ENCODE results near the gene ZDHHC1. TPM values are rescaled to one million over a fixed set of nuclear protein-coding genes. Genes with fewer than 3 reads are reported as not detected.

The ZDHHC1 gene
- total RNA-seq, 4 donors from 2014 or later, result 7.1 to 36.3 (median 20.5) TPM

DNA sequence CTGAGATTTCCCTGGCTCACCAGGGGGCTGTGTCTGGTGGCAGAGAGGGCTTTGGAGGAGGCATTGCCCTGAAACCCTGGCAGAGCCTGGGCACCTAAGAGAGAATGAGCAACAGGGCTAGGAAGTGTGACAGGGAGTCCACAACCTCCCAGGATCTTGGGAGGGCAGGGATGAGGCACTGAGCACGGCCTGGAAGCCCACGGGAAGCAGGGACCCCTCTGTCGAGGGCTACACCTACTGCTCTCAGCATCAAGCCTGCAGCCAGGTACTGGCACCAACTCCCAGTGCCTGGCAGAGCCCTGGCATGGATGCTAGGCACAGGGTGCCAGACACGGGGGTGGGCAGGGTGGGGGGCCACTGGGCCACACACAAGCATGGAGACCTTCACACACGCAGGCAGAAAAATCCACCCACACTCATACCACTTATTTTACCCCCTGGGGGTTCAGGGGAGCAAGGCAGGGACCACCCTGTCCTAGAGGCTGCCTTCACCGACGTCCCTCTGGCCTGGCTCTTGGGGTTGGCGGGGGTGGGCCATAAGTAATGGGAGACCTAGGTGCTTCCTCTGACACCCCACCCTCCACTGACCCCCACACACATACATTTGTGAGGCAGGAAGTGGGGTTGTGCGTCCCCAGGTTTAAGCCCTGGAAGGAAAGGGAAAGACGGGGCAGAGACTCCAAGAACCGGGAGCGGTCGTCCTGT, 13.7 kb upstream of the ZDHHC1 start:
- TF ChIP-seq, protein P1, sequence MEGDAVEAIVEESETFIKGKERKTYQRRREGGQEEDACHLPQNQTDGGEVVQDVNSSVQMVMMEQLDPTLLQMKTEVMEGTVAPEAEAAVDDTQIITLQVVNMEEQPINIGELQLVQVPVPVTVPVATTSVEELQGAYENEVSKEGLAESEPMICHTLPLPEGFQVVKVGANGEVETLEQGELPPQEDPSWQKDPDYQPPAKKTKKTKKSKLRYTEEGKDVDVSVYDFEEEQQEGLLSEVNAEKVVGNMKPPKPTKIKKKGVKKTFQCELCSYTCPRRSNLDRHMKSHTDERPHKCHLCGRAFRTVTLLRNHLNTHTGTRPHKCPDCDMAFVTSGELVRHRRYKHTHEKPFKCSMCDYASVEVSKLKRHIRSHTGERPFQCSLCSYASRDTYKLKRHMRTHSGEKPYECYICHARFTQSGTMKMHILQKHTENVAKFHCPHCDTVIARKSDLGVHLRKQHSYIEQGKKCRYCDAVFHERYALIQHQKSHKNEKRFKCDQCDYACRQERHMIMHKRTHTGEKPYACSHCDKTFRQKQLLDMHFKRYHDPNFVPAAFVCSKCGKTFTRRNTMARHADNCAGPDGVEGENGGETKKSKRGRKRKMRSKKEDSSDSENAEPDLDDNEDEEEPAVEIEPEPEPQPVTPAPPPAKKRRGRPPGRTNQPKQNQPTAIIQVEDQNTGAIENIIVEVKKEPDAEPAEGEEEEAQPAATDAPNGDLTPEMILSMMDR (IDR thresholded peaks at IDR 0.05), result no peak
- TF ChIP-seq EP300 (IDR thresholded peaks at IDR 0.05; ENCODE audit: low read depth) (no peak), POLR2A (IDR thresholded peaks at IDR 0.05) (peak; percentile 97), POLR2AphosphoS5 (IDR thresholded peaks at IDR 0.05) (peak in 2 of 3 donors; percentile 70 to 72)
- in situ Hi-C loops (cut with MboI; ENCODE audit: low pct_ligation_motif_present in 1 of 4, low pct_unique_long_range_greater_than_20kb in 1 of 4, low sequenced_read_pairs in 3 of 4), result no loop called here
- no peak for DNase-seq

DNA sequence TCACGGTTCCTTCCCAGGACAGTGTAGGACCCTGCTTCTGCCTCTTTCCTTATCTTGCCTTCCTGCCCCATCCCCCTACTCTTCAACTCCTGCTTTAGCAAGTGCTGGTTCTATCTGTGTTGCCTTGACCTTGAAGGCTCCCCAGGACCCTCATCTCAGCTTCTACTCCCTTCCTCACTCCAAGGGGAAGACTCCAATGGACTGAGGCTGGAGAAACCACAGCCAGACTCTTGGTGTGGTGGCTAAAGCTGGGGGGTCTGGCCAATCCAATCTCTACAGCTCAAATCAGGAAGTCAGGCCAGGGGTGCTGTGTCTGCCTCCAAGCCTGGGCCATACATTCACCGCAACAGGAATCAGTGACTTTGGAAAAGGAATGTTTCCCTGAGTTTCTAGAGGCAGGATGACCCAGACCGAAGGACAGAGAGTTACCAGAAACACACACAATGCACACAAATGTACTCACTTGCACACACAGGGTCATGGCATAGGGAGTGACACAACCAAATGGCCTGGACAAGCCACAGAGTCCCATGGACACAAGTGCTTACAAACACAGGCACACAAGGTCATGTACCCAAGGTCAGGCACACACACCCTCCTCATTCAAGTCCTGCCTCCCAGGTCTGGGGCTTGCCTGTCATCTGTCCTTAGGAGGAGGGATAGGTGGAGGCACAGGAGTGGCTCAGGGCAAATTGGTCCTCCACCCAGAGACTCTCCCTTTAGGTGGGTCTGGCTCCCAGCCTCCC, 12.9 kb upstream of the ZDHHC1 start:
- intact Hi-C loops (cut with DNase I; ENCODE audit: low total_unique reads) (loop anchor here (2.0 kb wide), 1 partner anchor 36 kb away; no protein-coding TSS in a partner anchor), in situ Hi-C loops (cut with MboI; ENCODE audit: low pct_ligation_motif_present in 1 of 4, low pct_unique_long_range_greater_than_20kb in 1 of 4, low sequenced_read_pairs in 3 of 4) (no loop called here)
- H3K36me3 ChIP-seq, result no peaks in the 10 kb centered on the region
- H3K9me3 ChIP-seq, result no peaks in the 10 kb centered on the region
- WGBS, 2 donors (ENCODE audit: low coverage in 1 of 2), result 85 to 100% methylated on average over 1 to 3 of the region's 3 CpGs
- TF ChIP-seq EP300 (IDR thresholded peaks at IDR 0.05; ENCODE audit: low read depth) (peak; percentile 7), POLR2AphosphoS5 (IDR thresholded peaks at IDR 0.05) (peak in 2 of 3 donors; percentile 92 to 95)
- TF ChIP-seq, protein P1 (IDR thresholded peaks at IDR 0.05), result no peak
- peak overlapping the region; percentile 88 to 94 (median 90) for H3K27ac ChIP-seq
- no peaks in the 10 kb centered on the region for H3K27me3 ChIP-seq
- DNase-seq, result peak; percentile 85
- peaks cover 14 to 38% (median 28%) of the 10 kb centered on the region in 4 donors for H3K4me1 ChIP-seq
- H3K4me3 ChIP-seq, result peak overlapping the region in 2 of 4 donors; percentile 56 to 57

More for the DNA sequence above, 13.7 kb upstream of the ZDHHC1 start:
- H3K9me3 ChIP-seq, result no peaks in the 10 kb centered on the region
- WGBS, 2 donors (ENCODE audit: low coverage in 1 of 2), result 24% methylated on average over 13 of the region's 13 CpGs; no CpG with 5 or more reads in 1 of the 2 donors
- intact Hi-C loops (cut with DNase I; ENCODE audit: low total_unique reads), result loop anchor here (2.0 kb wide), 1 partner anchor 35 kb away; no protein-coding TSS in a partner anchor
- H3K4me3 ChIP-seq, result peak overlapping the region; percentile 35 to 57 (median 52)
- H3K4me1 ChIP-seq, result peaks cover 14 to 38% (median 28%) of the 10 kb centered on the region in 4 donors
- no peaks in the 10 kb centered on the region for H3K36me3 ChIP-seq
- H3K27me3 ChIP-seq, result no peaks in the 10 kb centered on the region
- H3K27ac ChIP-seq, result peak overlapping the region; percentile 88 to 94 (median 90)

DNA sequence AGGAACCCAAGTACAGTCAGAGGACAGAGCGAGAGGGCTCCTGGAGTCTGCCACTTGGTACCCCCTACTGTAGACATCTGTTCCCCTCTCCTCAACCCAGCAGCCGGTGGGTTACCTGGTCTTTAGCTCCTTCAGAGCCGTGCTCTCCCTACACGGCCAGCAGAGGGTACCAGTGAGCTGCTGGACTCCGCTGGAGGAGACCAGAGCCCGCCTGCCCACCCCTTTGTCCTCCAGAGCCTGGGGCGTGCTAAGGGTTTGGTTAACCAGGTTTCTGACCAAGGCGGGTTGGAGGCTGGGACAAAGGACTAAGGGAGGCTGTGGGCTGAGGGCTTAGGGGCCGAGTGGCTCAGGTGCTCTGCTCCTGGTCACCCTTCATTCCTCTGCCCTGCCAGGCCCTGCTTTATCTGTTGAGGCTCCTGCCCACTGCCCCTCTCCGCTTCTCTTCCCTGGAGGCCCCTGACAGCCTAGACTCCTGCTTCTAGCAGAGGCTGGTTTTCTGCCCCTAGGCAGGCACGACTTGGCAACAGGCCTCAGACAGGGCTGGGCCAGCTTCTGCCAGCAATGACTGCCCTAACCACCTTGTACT, 12.0 kb upstream of the ZDHHC1 start:
- intact Hi-C loops (cut with DNase I; ENCODE audit: low total_unique reads), result loop anchor here (2.0 kb wide), 1 partner anchor 37 kb away; no protein-coding TSS in a partner anchor
- Histone ChIP-seq H3K36me3 (no peaks in the 10 kb centered on the region), H3K4me3 (no peak overlapping the region), H3K27me3 (no peaks in the 10 kb centered on the region), H3K9me3 (no peaks in the 10 kb centered on the region), H3K4me1 (peaks cover 14 to 36% (median 26%) of the 10 kb centered on the region in 4 donors), H3K27ac (peak overlapping the region; percentile 88 to 94 (median 90))
- in situ Hi-C loops (cut with MboI; ENCODE audit: low pct_ligation_motif_present in 1 of 4, low pct_unique_long_range_greater_than_20kb in 1 of 4, low sequenced_read_pairs in 3 of 4), result no loop called here
- WGBS, 2 donors (ENCODE audit: low coverage in 1 of 2), result 19% methylated on average over 11 of the region's 11 CpGs; no CpG with 5 or more reads in 1 of the 2 donors
- TF ChIP-seq, protein P1 (IDR thresholded peaks at IDR 0.05), result peak; percentile 82 to 95 (median 87)
- TF ChIP-seq POLR2A (IDR thresholded peaks at IDR 0.05), result no peak
- no peak for TF ChIP-seq EP300 (IDR thresholded peaks at IDR 0.05; ENCODE audit: low read depth)
- peak in 1 of 3 donors; percentile 42 for TF ChIP-seq POLR2AphosphoS5 (IDR thresholded peaks at IDR 0.05)
- peak; percentile 84 for DNase-seq

DNA sequence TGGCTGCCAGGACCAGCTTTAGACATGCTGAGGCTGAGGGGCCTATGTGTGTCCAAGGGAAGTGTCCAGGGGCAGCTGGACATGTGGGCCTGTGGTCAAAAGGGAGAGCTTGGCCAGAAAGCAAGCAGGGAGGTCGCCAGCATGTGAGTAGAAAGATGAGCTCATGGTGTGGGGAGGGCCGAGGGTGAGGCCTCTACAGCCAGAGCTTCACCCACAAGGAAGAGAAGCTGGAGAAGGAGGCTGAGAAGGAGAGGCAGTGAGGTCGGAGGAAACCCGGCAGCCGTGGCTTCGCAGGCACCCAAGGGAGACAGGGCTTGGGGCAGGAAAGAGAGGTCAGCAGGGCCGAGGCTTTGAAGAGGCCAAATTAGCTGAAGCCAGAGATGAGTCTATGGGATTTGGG, 10.7 kb upstream of the ZDHHC1 start:
- no peak for TF ChIP-seq POLR2AphosphoS5 (IDR thresholded peaks at IDR 0.05)
- no peak for TF ChIP-seq POLR2A (IDR thresholded peaks at IDR 0.05)
- TF ChIP-seq EP300 (IDR thresholded peaks at IDR 0.05; ENCODE audit: low read depth), result no peak
- TF ChIP-seq, protein P1 (IDR thresholded peaks at IDR 0.05), result no peak
- no peak overlapping the region for H3K4me3 ChIP-seq
- intact Hi-C loops (cut with DNase I; ENCODE audit: low total_unique reads), result no loop called here
- no peaks in the 10 kb centered on the region for H3K9me3 ChIP-seq
- no peaks in the 10 kb centered on the region for H3K27me3 ChIP-seq
- peaks cover 12 to 29% (median 24%) of the 10 kb centered on the region in 4 donors for H3K4me1 ChIP-seq
- in situ Hi-C loops (cut with MboI; ENCODE audit: low pct_ligation_motif_present in 1 of 4, low pct_unique_long_range_greater_than_20kb in 1 of 4, low sequenced_read_pairs in 3 of 4), result no loop called here
- no peak for DNase-seq
- H3K27ac ChIP-seq, result no peak overlapping the region
- H3K36me3 ChIP-seq, result no peaks in the 10 kb centered on the region
- 74 to 82% methylated on average over 5 to 7 of the region's 7 CpGs for WGBS, 2 donors (ENCODE audit: low coverage in 1 of 2)
